H1 (cell line): ENCODE measurements around the gene ADAMTS16. TPM values are rescaled to one million over a fixed set of nuclear protein-coding genes. Genes with fewer than 3 reads are reported as not detected.

Source experiments
- CTCF ChIA-PET: fragments of 300-600 bp; sonication (Branson Sonifier 250); formaldehyde crosslinking; loops from one replicate; lab custom pipeline; 2021; ENCODE audit not compliant: partially characterized antibody; lab: Charles Lee
- POLR2A ChIA-PET: fragments of 300-600 bp; sonication (Branson Sonifier 250); formaldehyde crosslinking; loops from one replicate; lab custom pipeline; 2021; ENCODE audit warnings: inconsistent platforms; ENCODE audit not compliant: partially characterized antibody; lab: Charles Lee
- DNase-seq, 2 experiments: peaks; one replicate each; pipeline versions ENCODE4 v3.0.0 to v3.0.0-alpha.2; 2010 to 2022; ENCODE audit warnings: low spot score in 2 of 2, low read depth in 1 of 2, mixed read lengths in 1 of 2
- FAIRE-seq: peaks from 2 replicates; lab custom pipeline; 2011; peaks lifted over from hg19 to GRCh38; lab: Jason Lieb, UNC
- H2AFZ ChIP-seq: 2 replicates; pipeline ENCODE4 v1.8.1; 2012; ENCODE audit warnings: low read length, inconsistent platforms
- H2AK5ac ChIP-seq: 2 replicates; pipeline ENCODE4 v1.6.1; 2013; ENCODE audit warnings: low read depth, low read length
- H2BK120ac ChIP-seq: replicated peaks from 2 replicates; pipeline ENCODE3; 2013; ENCODE audit warnings: low read depth, low read length, inconsistent platforms
- H2BK12ac ChIP-seq: 2 replicates; pipeline ENCODE4 v1.6.1; 2013; ENCODE audit warnings: low read depth, low read length
- H2BK15ac ChIP-seq: 2 replicates; pipeline ENCODE4 v1.6.1; 2013; ENCODE audit warnings: low read length
- H2BK20ac ChIP-seq: 2 replicates; pipeline ENCODE4 v1.6.1; 2013; ENCODE audit warnings: low read length
- H2BK5ac ChIP-seq: 2 replicates; pipeline ENCODE4 v1.6.1; 2013; ENCODE audit warnings: low read depth, low read length
- H3K14ac ChIP-seq: 2 replicates; pipeline ENCODE4 v1.6.1; 2013; ENCODE audit warnings: inconsistent platforms; ENCODE audit not compliant: insufficient read length
- H3K18ac ChIP-seq: 2 replicates; pipeline ENCODE4 v1.6.1; 2013; ENCODE audit warnings: low read length; ENCODE audit errors: extremely low read depth
- H3K23ac ChIP-seq: 2 replicates; pipeline ENCODE4 v1.6.1; 2013; ENCODE audit warnings: inconsistent platforms; ENCODE audit not compliant: insufficient read length
- H3K23me2 ChIP-seq: 2 replicates; pipeline ENCODE4 v1.6.1; 2013; ENCODE audit warnings: low read depth, low read length
- H3K27ac ChIP-seq: 2 replicates; pipeline ENCODE4 v1.6.1; 2011; ENCODE audit warnings: low read depth, low read length, inconsistent platforms
- H3K27me3 ChIP-seq, 4 experiments: replicated peaks in 1 of 4; 1 replicate in 1 of 4; 2 replicates in 3 of 4; pipeline versions ENCODE4 v1.6.1 to v1.8.1; 2011 to 2013; ENCODE audit warnings: low read length in 3 of 4, mild to moderate bottlenecking in 3 of 4, inconsistent platforms in 2 of 4, mixed read lengths in 2 of 4, moderate library complexity in 1 of 4; ENCODE audit not compliant: control insufficient read depth in 3 of 4, insufficient read depth in 3 of 4; ENCODE audit errors: extremely low read depth in 1 of 4
- H3K36me3 ChIP-seq, 4 experiments: 2 replicates each; pipeline versions ENCODE4 v1.6.1 to v1.8.1; 2011 to 2013; ENCODE audit warnings: mild to moderate bottlenecking in 4 of 4, low read length in 3 of 4, moderate library complexity in 2 of 4, control low read depth in 1 of 4, inconsistent platforms in 1 of 4; ENCODE audit not compliant: insufficient read depth in 4 of 4, control insufficient read depth in 2 of 4
- H3K4ac ChIP-seq: replicated peaks from 2 replicates; pipeline ENCODE3; 2013; ENCODE audit warnings: low read length, low read depth, mixed read lengths, inconsistent platforms; ENCODE audit not compliant: insufficient read length
- H3K4me1 ChIP-seq, 4 experiments: replicated peaks in 1 of 4; 1 replicate in 1 of 4; 2 replicates in 3 of 4; pipeline versions ENCODE4 v1.6.1 to v1.8.1; 2011 to 2013; ENCODE audit warnings: low read length in 3 of 4, inconsistent platforms in 2 of 4, mixed read lengths in 1 of 4; ENCODE audit not compliant: insufficient read depth in 4 of 4, control insufficient read depth in 3 of 4
- H3K4me2 ChIP-seq, 2 experiments: 2 replicates each; pipeline versions ENCODE4 v1.6.1 to v1.8.1; 2011 to 2013; ENCODE audit warnings: low read depth in 2 of 2, low read length in 2 of 2, control low read depth in 1 of 2, inconsistent platforms in 1 of 2, mild to moderate bottlenecking in 1 of 2; ENCODE audit not compliant: insufficient read depth in 1 of 2
- H3K4me3 ChIP-seq, 4 experiments: fragments of 200-600, 300-600 bp in 1 of 4; sonication (generic), shearing (Covaris generic), sonication (Bioruptor Twin) in 1 of 4; 2 replicates each; pipeline versions ENCODE4 v1.5.1 to v1.8.1; 2011 to 2016; ENCODE audit warnings: low read length in 4 of 4, low read depth in 3 of 4, control low read depth in 2 of 4, inconsistent platforms in 2 of 4, mild to moderate bottlenecking in 2 of 4, mixed read lengths in 1 of 4, moderate library complexity in 1 of 4; ENCODE audit not compliant: insufficient read depth in 2 of 4; ENCODE audit errors: extremely low read depth in 1 of 4
- H3K56ac ChIP-seq: replicated peaks from 2 replicates; pipeline ENCODE3; 2013; ENCODE audit warnings: low read depth, mild to moderate bottlenecking, mixed read lengths, low read length, inconsistent platforms; ENCODE audit not compliant: insufficient read length
- H3K79me1 ChIP-seq: 2 replicates; pipeline ENCODE4 v1.6.1; 2013; ENCODE audit warnings: low read depth, low read length, control low read depth
- H3K79me2 ChIP-seq, 2 experiments: 2 replicates each; pipeline versions ENCODE4 v1.6.1 to v1.8.1; 2012 to 2013; ENCODE audit warnings: low read length in 2 of 2, mild to moderate bottlenecking in 2 of 2, inconsistent platforms in 1 of 2; ENCODE audit not compliant: insufficient read depth in 2 of 2, control insufficient read depth in 1 of 2
- H3K9ac ChIP-seq, 4 experiments: replicated peaks in 1 of 4; 1 replicate in 1 of 4; 2 replicates in 3 of 4; pipeline versions ENCODE4 v1.6.1 to v1.8.1; 2011 to 2013; ENCODE audit warnings: low read depth in 3 of 4, low read length in 3 of 4, control low read depth in 2 of 4, mild to moderate bottlenecking in 2 of 4, moderate library complexity in 2 of 4, inconsistent platforms in 1 of 4; ENCODE audit errors: extremely low read depth in 1 of 4
- H3K9me3 ChIP-seq, 2 experiments: 2 replicates each; pipeline versions ENCODE4 v1.6.1 to v1.8.1; 2012 to 2013; ENCODE audit warnings: mild to moderate bottlenecking in 2 of 2, moderate library complexity in 2 of 2, control low read depth in 1 of 2, inconsistent platforms in 1 of 2, low read depth in 1 of 2, low read length in 1 of 2, mixed read lengths in 1 of 2; ENCODE audit not compliant: insufficient read depth in 2 of 2
- H4K20me1 ChIP-seq, 2 experiments: replicated peaks in 1 of 2; 2 replicates each; pipeline versions ENCODE3 to v1.8.1; 2011 to 2013; ENCODE audit warnings: inconsistent platforms in 2 of 2, low read length in 2 of 2, mild to moderate bottlenecking in 1 of 2; ENCODE audit not compliant: insufficient read depth in 2 of 2, control insufficient read depth in 1 of 2
- H4K5ac ChIP-seq: 2 replicates; pipeline ENCODE4 v1.6.1; 2013; ENCODE audit warnings: low read length, low read depth, mixed read lengths, inconsistent platforms; ENCODE audit not compliant: insufficient read length
- H4K8ac ChIP-seq: 2 replicates; pipeline ENCODE4 v1.8.0; 2013; ENCODE audit warnings: mild to moderate bottlenecking, moderate library complexity, low read length, inconsistent platforms; ENCODE audit not compliant: insufficient read depth; ENCODE audit errors: extremely low read depth
- H4K91ac ChIP-seq: replicated peaks from 2 replicates; pipeline ENCODE3; 2013; ENCODE audit warnings: low read length, mixed read lengths, inconsistent platforms; ENCODE audit not compliant: insufficient read length
- BRCA1 ChIP-seq: IDR thresholded peaks from 2 replicates; pipeline ENCODE4 v1.6.1; 2012; ENCODE audit warnings: low read depth, low read length, improper control_type of control experiment
- FOSL1 ChIP-seq: IDR thresholded peaks from 2 replicates; pipeline ENCODE4 v1.6.1; 2011; ENCODE audit warnings: mild to moderate bottlenecking, low read depth, low read length, moderate library complexity; ENCODE audit not compliant: insufficient read depth
- HDAC2 ChIP-seq, 2 experiments: fragments of 300-600 bp in 1 of 2; sonication (generic) in 1 of 2; IDR thresholded peaks; 2 replicates each; pipeline ENCODE4 v1.6.1; 2011 to 2012; ENCODE audit warnings: low read depth in 2 of 2, low read length in 2 of 2, mild to moderate bottlenecking in 2 of 2, moderate library complexity in 2 of 2, borderline replicate concordance in 1 of 2, inconsistent platforms in 1 of 2
- JUN ChIP-seq: IDR thresholded peaks from 2 replicates; pipeline ENCODE4 v1.6.1; 2011; ENCODE audit warnings: low read depth, mild to moderate bottlenecking, improper control_type of control experiment, low read length
- KDM1A ChIP-seq: fragments of 200-600, 300-600 bp; sonication (generic); IDR thresholded peaks from 2 replicates; pipeline ENCODE4 v1.7.1; 2016; ENCODE audit warnings: mild to moderate bottlenecking, low read length, borderline replicate concordance
- MAFK ChIP-seq: IDR thresholded peaks from 2 replicates; pipeline ENCODE4 v1.6.1; 2012; ENCODE audit warnings: low read depth, mild to moderate bottlenecking, improper control_type of control experiment, low read length
- POLR2A ChIP-seq, 2 experiments: IDR thresholded peaks; 1 replicate in 1 of 2; 2 replicates in 1 of 2; pipeline ENCODE4 v1.6.1; 2011; ENCODE audit warnings: low read depth in 2 of 2, low read length in 2 of 2, mild to moderate bottlenecking in 2 of 2; ENCODE audit errors: control extremely low read depth in 1 of 2
- YY1 ChIP-seq: IDR thresholded peaks from 2 replicates; pipeline ENCODE4 v1.6.1; 2011; ENCODE audit warnings: low read depth, mild to moderate bottlenecking, low read length
- WGBS, 2 experiments: shearing (Covaris generic) in 1 of 2; methylation state at CpG; one replicate each; pipeline versions ENCODE4 v1.1.6 to v1.1.7; 2013 to 2015; ENCODE audit warnings: low lambda C conversion rate in 2 of 2, mixed read lengths in 2 of 2, inconsistent platforms in 1 of 2, low coverage in 1 of 2, missing lambda C conversion rate in 1 of 2; ENCODE audit not compliant: insufficient replicate concordance in 2 of 2, insufficient coverage in 1 of 2, insufficient read length in 1 of 2; ENCODE audit errors: extremely low coverage in 1 of 2, missing lambda C conversion rate in 1 of 2; 5-methylcytosine and 5-hydroxymethylcytosine counted together
- polyA plus RNA-seq, 7 experiments: library from polyadenylated mRNA; depleted of rRNA in 3 of 7; stranded (reverse) in 5 of 7; unstranded in 2 of 7; fragments of >200 nt in 5 of 7; fragments of 200-250 nt in 2 of 7; gene quantifications; 1 replicate in 5 of 7; 2 replicates in 1 of 7; 4 replicates in 1 of 7; pipeline versions ENCODE4 v1.2.1 to v1.2.3, GENCODE V29; 2011 to 2013; ENCODE audit warnings: missing spikeins in 2 of 7, mixed read lengths in 2 of 7
- total RNA-seq: library from RNA; stranded (reverse); fragmentation: NEBNext Ultra II Directional; extraction: Animal tissue kit (Norgen Biotek cat#: 25700); gene quantifications from 2 replicates; pipeline ENCODE4 v1.2.1, GENCODE V29; 2021

The ADAMTS16 gene
- total and polyA plus RNA-seq, 2 of the 8 experiments (the other 6 are each of a cell fraction or from before 2014, with no cell fraction given), result 3.7 to 16.0 TPM

- POLR2A ChIA-PET, result no interaction called here
- no peak overlapping the region for H2BK12ac ChIP-seq
- H2BK20ac ChIP-seq, result no peak overlapping the region
- no peak overlapping the region for H3K14ac ChIP-seq
- DNase-seq (no peak), FAIRE-seq (no peak)
- no peaks in the 10 kb centered on the region; the same call in 1 of the 2 replicates for H3K79me1 ChIP-seq
- TF ChIP-seq YY1, result no peak
- no peak for TF ChIP-seq POLR2A (IDR thresholded peaks at IDR 0.05; ENCODE audit: control extremely low read depth in 1 of 2, low read depth in 2 of 2, low read length in 2 of 2)
- TF ChIP-seq BRCA1, result no peak
- no peak for TF ChIP-seq JUN
- no peak for TF ChIP-seq HDAC2 (IDR thresholded peaks at IDR 0.05; ENCODE audit: borderline replicate concordance in 1 of 2, low read depth in 2 of 2, low read length in 2 of 2)
- no peak for TF ChIP-seq KDM1A
- no peak for TF ChIP-seq FOSL1
- TF ChIP-seq MAFK, result no peak
- H3K9me3 ChIP-seq, result no peaks in the 10 kb centered on the region
- H2AK5ac ChIP-seq, result no peak overlapping the region
- no peak overlapping the region for H3K56ac ChIP-seq
- H2AFZ ChIP-seq, result no peak overlapping the region
- no peak overlapping the region for H4K91ac ChIP-seq
- H3K4me3 ChIP-seq, result no peak overlapping the region
- no peaks in the 10 kb centered on the region; a peak in 1 of 7 replicates for H3K4me1 ChIP-seq
- H3K27ac ChIP-seq, result no peak overlapping the region
- H2BK15ac ChIP-seq, result no peak overlapping the region
- no peak overlapping the region for H3K23ac ChIP-seq
- H2BK5ac ChIP-seq, result no peak overlapping the region
- no peak overlapping the region for H3K18ac ChIP-seq
- H3K4me2 ChIP-seq, result no peak overlapping the region
- H3K4ac ChIP-seq, result no peak overlapping the region
- H4K5ac ChIP-seq, result no peak overlapping the region
- H3K36me3 ChIP-seq, result no peaks in the 10 kb centered on the region
- no peak overlapping the region for H2BK120ac ChIP-seq
- no peak overlapping the region for H3K9ac ChIP-seq
- no peaks in the 10 kb centered on the region for H3K27me3 ChIP-seq
- H3K23me2 ChIP-seq, result no peaks in the 10 kb centered on the region
- CTCF ChIA-PET, result interaction anchor here (1.5 kb wide), 1 partner anchor 27 kb away, joined by 5 read pairs; no protein-coding TSS in a partner anchor
- H4K8ac ChIP-seq, result no peak overlapping the region
- no peaks in the 10 kb centered on the region for H4K20me1 ChIP-seq
- 87% methylated on average over 14 of the region's 15 CpGs; no CpG with 5 or more reads in 1 of the 2 experiments for WGBS, 2 experiments
- H3K79me2 ChIP-seq, result no peaks in the 10 kb centered on the region
Measured at GRCh38 chr5:5320062-5320805, 180.1 kb downstream of the ADAMTS16 start.
